Activated CD4-positive, alpha-beta memory T cell treated with anti-CD3 and anti-CD28 coated beads, Interleukin-2, amount 10 ng/mL, durations not matched to agents 7 days and 5 days (primary cell): ENCODE measurements around the gene IL15. TPM values are rescaled to one million over a fixed set of nuclear protein-coding genes. Genes with fewer than 3 reads are reported as not detected.

Source experiments
- CTCF ChIA-PET: fragments of 350-600 bp; sonication (Branson Sonifier 250); formaldehyde crosslinking; loops from one replicate; lab custom pipeline; 2021; ENCODE audit warnings: antibody characterized with exemption, inconsistent platforms; lab: Charles Lee
- POLR2A ChIA-PET: fragments of 350-600 bp; sonication (Branson Sonifier 250); formaldehyde crosslinking; loops from one replicate; lab custom pipeline; 2021; ENCODE audit warnings: antibody characterized with exemption; lab: Charles Lee
- DNase-seq: peaks from one replicate; pipeline ENCODE4 v3.0.0-alpha.2; 2020
- H3K27ac Mint-ChIP-seq: one replicate; pipeline ENCODE4 v1.8.0; 2021; ENCODE audit warnings: mild to moderate bottlenecking, mixed read lengths
- H3K27me3 Mint-ChIP-seq: one replicate; pipeline ENCODE4 v1.8.0; 2021; ENCODE audit warnings: mixed read lengths
- H3K36me3 Mint-ChIP-seq: one replicate; pipeline ENCODE4 v1.8.0; 2021; ENCODE audit warnings: low read depth, mixed read lengths
- H3K4me1 Mint-ChIP-seq: one replicate; pipeline ENCODE4 v1.8.0; 2021; ENCODE audit warnings: mixed read lengths
- H3K4me3 Mint-ChIP-seq: one replicate; pipeline ENCODE4 v1.8.0; 2021; ENCODE audit warnings: mild to moderate bottlenecking, mixed read lengths
- H3K9me3 Mint-ChIP-seq: one replicate; pipeline ENCODE4 v1.8.0; 2021; ENCODE audit warnings: mixed read lengths
- total RNA-seq, 2 experiments: library from RNA; stranded (reverse); gene quantifications; one replicate each; pipeline ENCODE4 v1.2.3, GENCODE V29; 2021

The IL15 gene
- total RNA-seq, 2 experiments from 2014 or later, result 3.9 to 4.0 TPM

- Mint-ChIP-seq H3K4me3 (peak overlapping the region; percentile 91), H3K36me3 (peaks cover 2% of the 10 kb centered on the region), H3K4me1 (peaks cover 26% of the 10 kb centered on the region), H3K9me3 (no peaks in the 10 kb centered on the region), H3K27me3 (peaks cover 6% of the 10 kb centered on the region), H3K27ac (no peak overlapping the region)
- POLR2A ChIA-PET, result interaction anchor here (0.8 to 1.6 kb wide), 2 partner anchors 25 to 743 kb away, joined by 3 to 5 read pairs; no protein-coding TSS in a partner anchor
- no peak for DNase-seq
- CTCF ChIA-PET, result no interaction called here
Measured at GRCh38 chr4:141635736-141636081, 674 bp upstream of the IL15 start.

GRCh38 chr4:141636771-141637460, 533 bp downstream of the IL15 start:
- peak; percentile 32 for DNase-seq
- peaks cover 28% of the 10 kb centered on the region for H3K4me1 Mint-ChIP-seq
- peak overlapping the region; percentile 77 for H3K27ac Mint-ChIP-seq
- CTCF ChIA-PET, result interaction anchor here (0.9 to 1.0 kb wide), 2 partner anchors 66 to 331 kb away, joined by 3 to 4 read pairs; no protein-coding TSS in a partner anchor
- H3K27me3 Mint-ChIP-seq, result peaks cover 3% of the 10 kb centered on the region
- H3K9me3 Mint-ChIP-seq, result no peaks in the 10 kb centered on the region
- H3K4me3 Mint-ChIP-seq, result peak overlapping the region; percentile 91
- POLR2A ChIA-PET, result interaction anchor here (0.8 to 2.6 kb wide), 4 partner anchors 10 to 742 kb away, joined by 3 to 8 read pairs (median 4); no protein-coding TSS in a partner anchor
- H3K36me3 Mint-ChIP-seq, result peaks cover 2% of the 10 kb centered on the region

DNA sequence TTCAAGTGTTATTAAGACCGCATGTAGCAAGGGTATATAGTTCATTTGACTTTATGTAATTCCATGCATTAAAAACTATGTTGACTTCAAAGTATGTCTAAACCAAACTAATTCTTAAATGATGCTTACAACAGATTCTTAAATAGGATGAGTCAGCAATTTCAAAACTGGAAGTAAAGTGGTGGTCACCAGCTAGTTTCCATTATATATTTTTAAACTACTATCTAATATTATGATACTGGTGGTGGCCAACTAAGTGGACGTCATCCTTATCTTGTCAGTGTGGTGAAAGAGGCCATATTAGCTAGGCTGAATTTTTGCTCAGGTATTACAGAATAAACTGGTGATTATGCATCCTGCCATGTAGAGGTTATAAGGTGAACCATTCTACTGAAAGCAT, 1.2 kb downstream of the IL15 start:
- Mint-ChIP-seq H3K27me3 (peaks cover 3% of the 10 kb centered on the region), H3K27ac (no peak overlapping the region), H3K4me3 (peak overlapping the region; percentile 91), H3K9me3 (no peaks in the 10 kb centered on the region), H3K4me1 (peaks cover 28% of the 10 kb centered on the region), H3K36me3 (peaks cover 2% of the 10 kb centered on the region)
- no peak for DNase-seq
- POLR2A ChIA-PET, result interaction anchor here (2.6 kb wide), 1 partner anchor 9 kb away, joined by 8 read pairs; no protein-coding TSS in a partner anchor
- CTCF ChIA-PET, result no interaction called here

DNA sequence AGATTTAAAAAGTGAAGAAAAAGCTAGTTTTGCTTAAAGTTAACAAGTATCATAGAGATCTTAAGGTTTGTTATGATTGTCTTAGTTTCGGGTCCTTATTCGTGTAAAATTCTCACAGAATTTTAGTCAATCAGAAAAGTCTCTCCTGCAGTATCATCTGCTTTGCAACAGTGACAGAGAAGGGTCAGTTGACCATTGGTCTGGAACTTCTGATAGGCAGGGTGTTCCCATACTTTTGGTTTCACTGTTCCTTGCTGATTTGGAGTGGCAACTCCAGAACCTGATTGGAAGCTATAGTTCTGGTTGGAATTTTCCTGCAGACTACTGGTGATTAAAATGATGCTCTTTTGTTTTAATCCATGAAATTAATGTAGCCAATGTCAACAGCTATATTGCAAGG, 1.8 kb downstream of the IL15 start:
- Mint-ChIP-seq H3K36me3 (peaks cover 2% of the 10 kb centered on the region), H3K27me3 (peaks cover 3% of the 10 kb centered on the region), H3K4me1 (peaks cover 30% of the 10 kb centered on the region), H3K9me3 (no peaks in the 10 kb centered on the region), H3K27ac (no peak overlapping the region), H3K4me3 (no peak overlapping the region)
- no peak for DNase-seq
- CTCF ChIA-PET, result no interaction called here
- POLR2A ChIA-PET, result interaction anchor here (2.6 kb wide), 1 partner anchor 8 kb away, joined by 8 read pairs; no protein-coding TSS in a partner anchor

DNA sequence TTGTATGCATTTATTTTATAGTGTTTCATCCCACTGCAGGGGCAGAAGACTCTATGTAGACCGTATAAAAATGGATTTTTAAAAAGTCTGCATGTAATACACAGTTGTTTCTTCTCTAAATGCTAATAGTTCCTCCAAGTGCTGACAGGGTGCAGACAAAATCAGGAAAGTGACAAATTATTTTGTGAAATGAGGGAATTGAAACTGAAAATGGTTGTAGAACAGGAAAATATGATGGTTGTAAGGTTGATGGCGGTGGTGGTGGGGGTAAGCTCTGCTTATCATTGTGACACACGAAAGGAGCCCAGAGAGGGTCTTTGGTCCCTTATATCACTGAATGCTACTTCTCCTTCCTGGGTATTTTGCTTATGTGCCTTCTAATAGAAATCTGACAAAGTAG, 4.3 kb downstream of the IL15 start:
- H3K27ac Mint-ChIP-seq, result no peak overlapping the region
- H3K36me3 Mint-ChIP-seq, result peaks cover 2% of the 10 kb centered on the region
- POLR2A ChIA-PET, result no interaction called here
- H3K4me1 Mint-ChIP-seq, result peaks cover 32% of the 10 kb centered on the region
- no peak for DNase-seq
- H3K4me3 Mint-ChIP-seq, result no peak overlapping the region
- peaks cover 2% of the 10 kb centered on the region for H3K27me3 Mint-ChIP-seq
- no peaks in the 10 kb centered on the region for H3K9me3 Mint-ChIP-seq
- CTCF ChIA-PET, result no interaction called here

DNA sequence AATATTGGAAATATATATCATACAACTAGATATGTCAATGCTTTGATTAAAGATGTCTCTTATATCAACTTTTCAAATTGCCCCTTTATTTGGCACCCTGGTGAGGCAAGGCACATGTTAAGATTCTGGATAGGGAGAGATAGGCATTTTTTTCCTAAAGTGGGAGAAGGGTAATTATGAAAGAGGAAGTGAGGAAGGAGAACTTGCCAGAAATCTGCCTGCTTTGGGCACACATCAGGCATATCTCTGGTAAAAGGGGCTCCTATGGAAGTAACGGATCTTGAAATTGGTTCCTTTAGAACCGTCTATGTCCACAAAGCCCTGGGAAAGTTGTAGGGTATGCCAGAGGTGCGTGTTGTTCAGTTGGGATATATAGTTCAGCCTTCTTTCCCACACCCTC, 5.7 kb downstream of the IL15 start:
- ChIA-PET POLR2A (no interaction called here), CTCF (no interaction called here)
- H3K27ac Mint-ChIP-seq, result no peak overlapping the region
- no peak overlapping the region for H3K4me3 Mint-ChIP-seq
- no peak for DNase-seq
- no peaks in the 10 kb centered on the region for H3K36me3 Mint-ChIP-seq
- H3K27me3 Mint-ChIP-seq, result no peaks in the 10 kb centered on the region
- H3K9me3 Mint-ChIP-seq, result no peaks in the 10 kb centered on the region
- peaks cover 28% of the 10 kb centered on the region for H3K4me1 Mint-ChIP-seq

DNA sequence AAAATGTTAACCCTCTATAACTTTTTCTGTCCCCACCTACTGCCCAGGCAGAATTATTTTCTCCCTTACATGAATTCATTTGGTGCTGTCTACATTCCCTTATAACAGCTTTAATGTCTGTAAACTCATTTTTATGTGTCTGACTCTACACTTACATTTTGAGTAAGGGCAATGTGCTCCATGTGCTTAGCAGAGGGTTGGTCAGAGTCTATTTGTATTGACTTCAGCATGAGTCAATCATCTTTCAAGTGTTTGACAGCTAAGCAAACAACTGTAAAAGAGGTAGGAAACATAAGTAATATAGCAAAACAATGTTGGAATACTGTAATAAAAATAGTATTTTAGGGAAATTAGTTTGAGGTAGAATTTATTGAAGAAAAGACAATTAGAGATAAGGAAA, 6.3 kb downstream of the IL15 start:
- no peaks in the 10 kb centered on the region for H3K27me3 Mint-ChIP-seq
- H3K4me3 Mint-ChIP-seq, result no peak overlapping the region
- H3K9me3 Mint-ChIP-seq, result no peaks in the 10 kb centered on the region
- ChIA-PET POLR2A (no interaction called here), CTCF (no interaction called here)
- peaks cover 24% of the 10 kb centered on the region for H3K4me1 Mint-ChIP-seq
- no peaks in the 10 kb centered on the region for H3K36me3 Mint-ChIP-seq
- DNase-seq, result no peak
- no peak overlapping the region for H3K27ac Mint-ChIP-seq

- Mint-ChIP-seq H3K27me3 (no peaks in the 10 kb centered on the region), H3K4me3 (no peak overlapping the region), H3K4me1 (peaks cover 16% of the 10 kb centered on the region), H3K36me3 (no peaks in the 10 kb centered on the region), H3K9me3 (no peaks in the 10 kb centered on the region), H3K27ac (no peak overlapping the region)
- ChIA-PET POLR2A (no interaction called here), CTCF (no interaction called here)
- no peak for DNase-seq
Measured at GRCh38 chr4:141643557-141643956, 7.2 kb downstream of the IL15 start.

DNA sequence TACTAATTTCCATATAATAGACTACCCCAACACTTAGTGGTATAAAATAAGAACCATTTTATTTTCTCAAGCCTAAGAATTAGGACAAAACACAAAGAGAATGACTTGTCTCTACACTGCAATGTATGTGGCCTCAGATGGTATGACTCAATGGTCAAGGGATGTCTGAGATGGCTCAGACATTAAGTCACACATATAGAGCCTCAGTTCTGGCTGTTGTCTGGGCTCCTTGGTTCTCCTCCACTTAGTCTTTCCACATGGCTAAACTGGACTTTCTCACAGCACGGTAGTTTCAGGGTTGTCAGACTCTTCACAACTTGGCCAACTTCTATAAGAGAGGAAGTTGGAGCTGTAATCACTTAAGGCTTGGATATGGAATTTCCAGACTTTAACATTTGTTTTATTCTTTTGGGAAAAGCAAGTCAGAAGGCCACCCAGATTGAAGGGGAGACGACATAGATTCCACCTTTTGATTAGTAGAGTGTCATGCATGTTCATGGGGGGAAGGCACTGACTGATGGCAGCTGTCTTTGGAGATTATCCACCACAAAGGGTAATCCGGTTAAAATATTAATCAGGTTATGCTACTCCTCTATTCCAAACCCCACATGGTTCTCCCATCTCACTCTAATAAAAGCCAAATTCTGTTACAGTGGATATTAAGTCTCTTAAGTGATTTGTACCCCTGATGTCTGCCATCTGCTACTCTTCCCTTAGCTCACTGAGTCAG, 9.4 kb downstream of the IL15 start:
- H3K36me3 Mint-ChIP-seq, result no peaks in the 10 kb centered on the region
- peaks cover 7% of the 10 kb centered on the region for H3K4me1 Mint-ChIP-seq
- no peak overlapping the region for H3K27ac Mint-ChIP-seq
- H3K9me3 Mint-ChIP-seq, result no peaks in the 10 kb centered on the region
- H3K4me3 Mint-ChIP-seq, result no peak overlapping the region
- DNase-seq, result no peak
- POLR2A ChIA-PET, result interaction anchor here (2.6 kb wide), 1 partner anchor 8 kb away, joined by 8 read pairs; the partner anchor contains the start of gene IL15
- CTCF ChIA-PET, result no interaction called here
- H3K27me3 Mint-ChIP-seq, result no peaks in the 10 kb centered on the region

- POLR2A ChIA-PET, result interaction anchor here (0.6 to 2.6 kb wide), 2 partner anchors 9 to 674 kb away, joined by 3 to 8 read pairs; partner anchors contain the start of gene IL15
- Mint-ChIP-seq H3K27me3 (no peaks in the 10 kb centered on the region), H3K9me3 (no peaks in the 10 kb centered on the region), H3K4me1 (peaks cover 6% of the 10 kb centered on the region), H3K36me3 (no peaks in the 10 kb centered on the region), H3K4me3 (no peak overlapping the region), H3K27ac (no peak overlapping the region)
- DNase-seq, result no peak
- CTCF ChIA-PET, result no interaction called here
Measured at GRCh38 chr4:141646969-141647368, 10.6 kb downstream of the IL15 start.

DNA sequence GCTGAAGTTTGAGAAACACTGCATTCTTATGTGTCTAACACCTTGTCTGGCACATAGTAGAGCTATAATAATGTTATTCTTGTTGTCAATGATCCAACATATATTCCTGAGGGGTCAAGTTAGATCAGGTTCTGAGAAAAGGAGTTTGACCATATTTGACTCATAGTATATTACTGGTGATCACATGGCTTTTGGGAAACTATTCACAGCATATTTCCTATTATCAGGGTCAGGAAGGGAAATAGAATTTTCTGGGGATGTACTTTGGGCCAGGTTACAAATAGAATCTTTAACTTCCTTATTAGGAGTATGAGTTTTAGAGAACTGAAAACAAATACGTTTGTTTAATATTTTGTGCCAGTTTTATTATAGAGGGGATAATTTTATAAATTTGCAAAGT, 11.6 kb downstream of the IL15 start:
- H3K4me3 Mint-ChIP-seq, result no peak overlapping the region
- no peaks in the 10 kb centered on the region for H3K27me3 Mint-ChIP-seq
- H3K27ac Mint-ChIP-seq, result no peak overlapping the region
- H3K9me3 Mint-ChIP-seq, result no peaks in the 10 kb centered on the region
- H3K4me1 Mint-ChIP-seq, result peaks cover 6% of the 10 kb centered on the region
- no peaks in the 10 kb centered on the region for H3K36me3 Mint-ChIP-seq
- ChIA-PET CTCF (no interaction called here), POLR2A (interaction anchor here (2.6 kb wide), 1 partner anchor 10 kb away, joined by 8 read pairs; the partner anchor contains the start of gene IL15)
- DNase-seq, result no peak

DNA sequence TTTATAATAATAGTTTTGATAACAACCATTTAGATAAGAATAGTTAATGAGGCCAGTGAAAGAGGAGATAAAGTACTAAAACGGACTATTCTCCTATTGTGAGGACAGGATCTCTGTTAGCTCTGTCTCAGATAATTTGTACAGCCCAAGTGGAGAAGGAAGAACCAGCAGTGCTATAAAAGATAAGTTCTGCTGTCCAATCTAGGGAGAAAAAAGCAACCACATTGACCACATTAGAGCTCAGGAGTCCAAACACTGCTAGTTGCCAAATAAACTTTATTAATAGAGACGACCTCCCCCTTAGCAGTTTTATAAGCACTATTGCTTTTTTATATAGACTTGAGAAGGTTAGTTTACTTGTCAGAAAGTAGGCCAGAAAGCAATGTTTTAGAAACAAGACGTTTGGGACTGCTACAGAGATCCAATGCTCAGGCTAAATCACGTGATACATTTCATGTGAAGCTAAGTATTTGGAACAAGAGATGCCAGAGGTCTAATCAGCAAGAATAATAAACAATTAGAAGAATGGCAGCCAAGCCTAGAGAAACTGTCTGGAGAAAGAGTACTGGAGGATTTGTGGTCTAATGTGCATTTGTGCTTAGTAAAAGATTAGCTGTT, 15.9 kb downstream of the IL15 start:
- no peak overlapping the region for H3K4me3 Mint-ChIP-seq
- H3K27me3 Mint-ChIP-seq, result no peaks in the 10 kb centered on the region
- H3K36me3 Mint-ChIP-seq, result no peaks in the 10 kb centered on the region
- ChIA-PET POLR2A (no interaction called here), CTCF (no interaction called here)
- H3K4me1 Mint-ChIP-seq, result peaks cover 3% of the 10 kb centered on the region
- H3K9me3 Mint-ChIP-seq, result no peaks in the 10 kb centered on the region
- H3K27ac Mint-ChIP-seq, result no peak overlapping the region
- no peak for DNase-seq

- Mint-ChIP-seq H3K27ac (no peak overlapping the region), H3K36me3 (no peaks in the 10 kb centered on the region), H3K27me3 (no peaks in the 10 kb centered on the region), H3K4me1 (peaks cover 10% of the 10 kb centered on the region), H3K4me3 (no peak overlapping the region), H3K9me3 (no peaks in the 10 kb centered on the region)
- POLR2A ChIA-PET, result no interaction called here
- CTCF ChIA-PET, result interaction anchor here (0.6 kb wide), 1 partner anchor 52 kb away, joined by 4 read pairs; no protein-coding TSS in a partner anchor
- no peak for DNase-seq
Measured at GRCh38 chr4:141654098-141654497, 17.7 kb downstream of the IL15 start.
